ENCODE results near the gene ASAP3.

ASAP3 gene

DNA sequence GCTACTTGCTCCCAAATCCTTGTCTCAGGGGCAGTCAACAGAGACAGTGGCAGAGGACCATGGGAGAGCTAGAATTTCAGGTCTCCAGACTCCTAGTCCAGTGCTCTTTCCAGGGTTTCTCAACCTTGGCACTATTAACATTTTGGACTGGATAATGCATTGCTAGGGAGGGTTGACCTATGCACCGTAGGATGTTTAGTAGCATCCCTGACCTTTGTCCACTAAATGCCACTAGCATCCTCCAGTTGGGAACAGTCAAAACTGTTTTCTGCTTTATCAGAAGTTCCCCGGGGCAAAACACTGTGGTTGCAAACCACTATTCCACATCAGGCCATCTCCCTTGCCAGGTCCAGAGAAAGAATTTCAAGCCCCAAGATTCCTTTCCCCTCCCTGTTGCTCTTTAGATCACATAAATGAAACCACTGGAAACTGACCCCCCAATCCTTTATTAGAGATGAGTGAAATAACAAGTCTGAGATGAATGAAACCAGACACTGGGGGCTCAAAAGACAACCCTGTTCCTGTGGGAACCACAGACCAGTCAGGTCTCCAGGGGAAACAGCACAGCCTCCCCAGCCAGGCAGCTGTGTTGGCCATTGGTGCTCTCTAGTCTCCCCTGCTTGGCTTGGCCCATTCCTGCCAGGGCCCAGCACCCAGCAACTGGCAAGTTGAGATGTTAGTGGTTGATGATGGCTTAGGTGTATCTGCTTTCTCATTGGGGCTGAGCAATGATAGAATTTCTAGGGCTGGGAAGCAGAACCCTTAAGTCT lies 55.7 kb downstream of the ASAP3 start:
- TF ChIP-seq EZH2phosphoT487 (IDR thresholded peaks at IDR 0.05; ENCODE audit: borderline replicate concordance) (no peak), CTCF (conservative IDR thresholded peaks at IDR 0.05; ENCODE audit: low read length) (no peak)
- H4K20me1 ChIP-seq (ENCODE audit: insufficient read depth, low read length, poor library complexity, severe bottlenecking) = no peaks in the 10 kb centered on the region
- H3K9me2 ChIP-seq (replicated peaks; ENCODE audit: low read depth, low read length) = no peaks in the 10 kb centered on the region
- H3K79me2 ChIP-seq (ENCODE audit: insufficient read depth, low read length) = no peaks in the 10 kb centered on the region
- H3K9me3 ChIP-seq (ENCODE audit: insufficient read depth, low read depth, low read length) = no peaks in the 10 kb centered on the region
- H2AFZ ChIP-seq (ENCODE audit: low read length) = no peak overlapping the region
- H3K4me1 ChIP-seq (ENCODE audit: insufficient read depth, low read length, poor library complexity, severe bottlenecking) = peaks cover 3% of the 10 kb centered on the region
- H3K27me3 ChIP-seq (ENCODE audit: insufficient read depth, low read length, poor library complexity, severe bottlenecking) = no peaks in the 10 kb centered on the region
- no peak overlapping the region for H3K4me3 ChIP-seq (ENCODE audit: low read length, poor library complexity, severe bottlenecking)
- no peak overlapping the region for H3K4me2 ChIP-seq (ENCODE audit: low read depth, low read length, poor library complexity, severe bottlenecking)
- H3K36me3 ChIP-seq (ENCODE audit: insufficient read depth, low read length) = no peaks in the 10 kb centered on the region
- H3K9ac ChIP-seq (ENCODE audit: low read depth, low read length, poor library complexity, severe bottlenecking) = no peak overlapping the region
- no peaks in the 10 kb centered on the region for H3F3A ChIP-seq (ENCODE audit: low read depth)

- no peak overlapping the region for H3K4me3 ChIP-seq (ENCODE audit: low read length, poor library complexity, severe bottlenecking)
- H4K20me1 ChIP-seq (ENCODE audit: insufficient read depth, low read length, poor library complexity, severe bottlenecking) = no peaks in the 10 kb centered on the region
- no peak overlapping the region for H3K9ac ChIP-seq (ENCODE audit: low read depth, low read length, poor library complexity, severe bottlenecking)
- H3K79me2 ChIP-seq (ENCODE audit: insufficient read depth, low read length) = no peaks in the 10 kb centered on the region
- H3K9me2 ChIP-seq (replicated peaks; ENCODE audit: low read depth, low read length) = no peaks in the 10 kb centered on the region
- H3K4me2 ChIP-seq (ENCODE audit: low read depth, low read length, poor library complexity, severe bottlenecking) = no peak overlapping the region
- H3K36me3 ChIP-seq (ENCODE audit: insufficient read depth, low read length) = no peaks in the 10 kb centered on the region
- peaks cover 10% of the 10 kb centered on the region for H3K4me1 ChIP-seq (ENCODE audit: insufficient read depth, low read length, poor library complexity, severe bottlenecking)
- no peaks in the 10 kb centered on the region for H3F3A ChIP-seq (ENCODE audit: low read depth)
- TF ChIP-seq CTCF (conservative IDR thresholded peaks at IDR 0.05; ENCODE audit: low read length) (no peak), EZH2phosphoT487 (IDR thresholded peaks at IDR 0.05; ENCODE audit: borderline replicate concordance) (no peak)
- H3K9me3 ChIP-seq (ENCODE audit: insufficient read depth, low read depth, low read length) = no peaks in the 10 kb centered on the region
- H3K27me3 ChIP-seq (ENCODE audit: insufficient read depth, low read length, poor library complexity, severe bottlenecking) = no peaks in the 10 kb centered on the region
- no peak overlapping the region for H2AFZ ChIP-seq (ENCODE audit: low read length)
Observed at GRCh38 chr1:23427550-23427949, 56.4 kb downstream of the ASAP3 start.

- Histone ChIP-seq H4K20me1 (ENCODE audit: insufficient read depth, low read length, poor library complexity, severe bottlenecking) (no peaks in the 10 kb centered on the region), H3K27me3 (ENCODE audit: insufficient read depth, low read length, poor library complexity, severe bottlenecking) (no peaks in the 10 kb centered on the region), H3K9me2 (replicated peaks; ENCODE audit: low read depth, low read length) (no peaks in the 10 kb centered on the region), H3K36me3 (ENCODE audit: insufficient read depth, low read length) (no peaks in the 10 kb centered on the region), H3K4me2 (ENCODE audit: low read depth, low read length, poor library complexity, severe bottlenecking) (no peak overlapping the region), H2AFZ (ENCODE audit: low read length) (no peak overlapping the region), H3K9ac (ENCODE audit: low read depth, low read length, poor library complexity, severe bottlenecking) (no peak overlapping the region), H3K4me3 (ENCODE audit: low read length, poor library complexity, severe bottlenecking) (no peak overlapping the region), H3K79me2 (ENCODE audit: insufficient read depth, low read length) (no peaks in the 10 kb centered on the region), H3K4me1 (ENCODE audit: insufficient read depth, low read length, poor library complexity, severe bottlenecking) (peaks cover 17% of the 10 kb centered on the region), H3K9me3 (ENCODE audit: insufficient read depth, low read depth, low read length) (no peaks in the 10 kb centered on the region), H3F3A (ENCODE audit: low read depth) (no peaks in the 10 kb centered on the region)
- TF ChIP-seq CTCF (conservative IDR thresholded peaks at IDR 0.05; ENCODE audit: low read length) = no peak
- TF ChIP-seq EZH2phosphoT487 (IDR thresholded peaks at IDR 0.05; ENCODE audit: borderline replicate concordance) = no peak
Observed at GRCh38 chr1:23426828-23427227, 57.2 kb downstream of the ASAP3 start.
